Vagina (tissue), 2 donors: ENCODE measurements around the gene KIF1A.

ENCODE experiments used
- POLR2A ChIP-seq, 2 donors: fragments of 450-650 bp; IDR thresholded peaks; one replicate each; pipeline ENCODE4 v1.6.1; 2017; ENCODE audit warnings: antibody characterized with exemption in 2 of 2, mild to moderate bottlenecking in 2 of 2, moderate library complexity in 2 of 2
- POLR2AphosphoS5 ChIP-seq, 2 donors: sonication (generic); formaldehyde crosslinking; IDR thresholded peaks; one replicate each; pipeline ENCODE4 v1.9.0; 2017; ENCODE audit warnings: antibody characterized with exemption in 2 of 2, mild to moderate bottlenecking in 2 of 2, low read depth in 1 of 2; ENCODE audit not compliant: insufficient read depth in 1 of 2
- TF ChIP-seq, protein P1 (sequence below), 3 experiments: fragments of 450-650 bp in 2 of 3; fragments of 200-600 bp in 1 of 3; sonication (generic) in 1 of 3; IDR thresholded peaks; one replicate each; pipeline ENCODE4 v1.5.1; 2017 to 2019; ENCODE audit warnings: antibody characterized with exemption in 3 of 3, mild to moderate bottlenecking in 2 of 3, moderate library complexity in 2 of 3

DNA sequence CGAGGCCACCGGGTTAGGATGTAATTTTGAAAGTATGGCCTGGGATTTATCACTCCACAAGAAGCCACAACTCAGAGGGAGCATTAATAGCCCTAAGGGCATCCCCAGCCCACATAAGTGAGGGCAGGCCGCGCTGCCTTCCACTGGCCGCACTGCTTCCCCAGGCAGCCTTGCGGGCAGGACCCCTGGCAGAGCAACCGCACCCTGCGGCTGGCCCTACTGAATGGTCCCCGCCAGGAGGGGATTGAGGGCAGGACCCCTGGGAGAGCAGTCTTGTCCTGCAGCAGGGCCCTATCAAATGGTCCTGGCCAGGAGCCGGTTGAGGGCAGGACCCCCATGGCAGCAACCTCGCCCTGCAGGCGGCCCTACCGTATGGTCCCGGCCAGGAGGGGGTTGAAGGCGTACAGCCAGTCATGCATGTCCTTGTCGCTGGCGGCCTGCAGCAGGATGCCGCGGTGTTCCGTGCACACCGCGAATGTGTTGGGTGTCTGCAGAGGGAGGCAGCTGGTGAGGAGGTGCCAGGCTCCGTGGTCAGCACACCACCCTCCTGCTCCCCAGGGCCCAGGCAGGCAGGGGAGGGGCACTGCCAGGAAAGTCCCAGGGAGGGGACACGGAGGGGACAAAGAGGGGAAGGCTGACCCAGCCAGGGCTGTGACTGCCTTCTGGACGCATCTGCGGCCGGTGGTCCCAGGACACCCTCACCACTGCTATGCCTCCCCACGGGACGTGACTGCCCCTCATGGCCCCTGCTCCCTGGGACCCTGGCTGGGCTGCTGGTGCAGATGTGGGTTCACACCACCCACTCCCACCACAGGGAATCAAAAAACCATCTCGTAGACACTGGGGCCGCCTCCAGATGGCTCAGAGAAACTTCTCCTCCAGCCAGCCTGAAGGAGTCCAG is 102.1 kb downstream of the KIF1A start:
- TF ChIP-seq, protein P1, sequence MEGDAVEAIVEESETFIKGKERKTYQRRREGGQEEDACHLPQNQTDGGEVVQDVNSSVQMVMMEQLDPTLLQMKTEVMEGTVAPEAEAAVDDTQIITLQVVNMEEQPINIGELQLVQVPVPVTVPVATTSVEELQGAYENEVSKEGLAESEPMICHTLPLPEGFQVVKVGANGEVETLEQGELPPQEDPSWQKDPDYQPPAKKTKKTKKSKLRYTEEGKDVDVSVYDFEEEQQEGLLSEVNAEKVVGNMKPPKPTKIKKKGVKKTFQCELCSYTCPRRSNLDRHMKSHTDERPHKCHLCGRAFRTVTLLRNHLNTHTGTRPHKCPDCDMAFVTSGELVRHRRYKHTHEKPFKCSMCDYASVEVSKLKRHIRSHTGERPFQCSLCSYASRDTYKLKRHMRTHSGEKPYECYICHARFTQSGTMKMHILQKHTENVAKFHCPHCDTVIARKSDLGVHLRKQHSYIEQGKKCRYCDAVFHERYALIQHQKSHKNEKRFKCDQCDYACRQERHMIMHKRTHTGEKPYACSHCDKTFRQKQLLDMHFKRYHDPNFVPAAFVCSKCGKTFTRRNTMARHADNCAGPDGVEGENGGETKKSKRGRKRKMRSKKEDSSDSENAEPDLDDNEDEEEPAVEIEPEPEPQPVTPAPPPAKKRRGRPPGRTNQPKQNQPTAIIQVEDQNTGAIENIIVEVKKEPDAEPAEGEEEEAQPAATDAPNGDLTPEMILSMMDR (IDR thresholded peaks at IDR 0.05): no peak
- TF ChIP-seq POLR2AphosphoS5 (IDR thresholded peaks at IDR 0.05; ENCODE audit: insufficient read depth in 1 of 2, low read depth in 1 of 2): no peak
- no peak for TF ChIP-seq POLR2A (IDR thresholded peaks at IDR 0.05)
